K562 (cell line): Measurements from ENCODE around the gene KRTAP3-3. TPM values are rescaled to one million over a fixed set of nuclear protein-coding genes. Genes with fewer than 3 reads are reported as not detected.

ENCODE experiments used
- ATAC-seq: fragments of 200-7000 bp; cut with Tn5 transposase; 3 replicates; pipeline ENCODE4 v1.9.1; 2020; ENCODE audit warnings: moderate library complexity
- BruUV-seq: library from RNA; stranded (reverse); fragments of 400-500 nt; replicated peaks from 2 replicates; lab custom pipeline; 2021; lab: Mats Ljungman, UMichigan
- CTCF ChIA-PET: fragments of 300-600 bp; formaldehyde crosslinking; extraction: SDS; loops from one replicate; lab custom pipeline; 2021; ENCODE audit warnings: low intra/inter-chr PET ratio; lab: Yijun Ruan, JAX
- POLR2A ChIA-PET: fragments of 300-600, 350-650 bp; sonication (Branson Sonifier 250); formaldehyde crosslinking; extraction: SDS; loops from one replicate; lab custom pipeline; 2021; ENCODE audit warnings: antibody characterized with exemption, inconsistent platforms; lab: Yijun Ruan, JAX
- DNase-seq, 4 experiments: peaks; one replicate each; pipeline versions ENCODE4 v3.0.0 to v3.0.0-alpha.2; 2011 to 2018; ENCODE audit warnings: low spot score in 3 of 4, mixed read lengths in 3 of 4; ENCODE audit errors: extremely low read depth in 1 of 4
- FAIRE-seq: peaks from 2 replicates; lab custom pipeline; 2011; peaks lifted over from hg19 to GRCh38; lab: Jason Lieb, UNC
- H2AFZ ChIP-seq: 2 replicates; pipeline ENCODE4 v1.6.0; 2011; ENCODE audit warnings: low read depth, low read length, control low read depth, inconsistent platforms
- H3K27ac ChIP-seq: fragments of 200-600 bp; 3 replicates; pipeline ENCODE4 v1.8.0; 2011; ENCODE audit warnings: low read depth, mild to moderate bottlenecking, control low read depth, inconsistent platforms, low read length, moderate library complexity, mixed read lengths; ENCODE audit errors: extremely low read depth
- H3K27me3 ChIP-seq, 2 experiments: fragments of 300-600 bp in 1 of 2; 2 replicates in 1 of 2; 3 replicates in 1 of 2; pipeline versions ENCODE4 v1.6.0 to v1.8.0; 2011; ENCODE audit warnings: inconsistent platforms in 2 of 2, low read length in 2 of 2, mild to moderate bottlenecking in 1 of 2, mixed read lengths in 1 of 2, moderate library complexity in 1 of 2; ENCODE audit not compliant: control insufficient read depth in 2 of 2, insufficient read depth in 2 of 2
- H3K36me3 ChIP-seq: fragments of 300-600 bp; 3 replicates; pipeline ENCODE4 v1.8.0; 2011; ENCODE audit warnings: mild to moderate bottlenecking, low read length, inconsistent platforms; ENCODE audit not compliant: control insufficient read depth, insufficient read depth
- H3K4me1 ChIP-seq, 2 experiments: fragments of 200-600 bp in 1 of 2; replicated peaks in 1 of 2; 2 replicates in 1 of 2; 3 replicates in 1 of 2; pipeline versions ENCODE4 v1.5.1 to v1.8.0; 2011; ENCODE audit warnings: inconsistent platforms in 2 of 2, low read length in 2 of 2, mild to moderate bottlenecking in 1 of 2, mixed read lengths in 1 of 2, moderate library complexity in 1 of 2; ENCODE audit not compliant: control insufficient read depth in 2 of 2, insufficient read depth in 2 of 2
- H3K4me2 ChIP-seq: 2 replicates; pipeline ENCODE4 v1.6.1; 2011; ENCODE audit warnings: low read length, control low read depth, inconsistent platforms, mixed read lengths; ENCODE audit not compliant: insufficient read depth
- H3K4me3 ChIP-seq: fragments of 200-600 bp; sonication (generic), shearing (Covaris generic); 2 replicates; pipeline ENCODE4 v1.5.1; 2016; ENCODE audit warnings: control low read depth, inconsistent platforms
- H3K79me2 ChIP-seq: fragments of 200-600 bp; 3 replicates; pipeline ENCODE4 v1.8.0; 2011; ENCODE audit warnings: low read length, inconsistent platforms; ENCODE audit not compliant: control insufficient read depth, insufficient read depth
- H3K9ac ChIP-seq, 2 experiments: 2 replicates each; pipeline versions ENCODE4 v1.6.0 to v1.6.1; 2011; ENCODE audit warnings: low read depth in 2 of 2, low read length in 2 of 2, control low read depth in 1 of 2, inconsistent platforms in 1 of 2, mild to moderate bottlenecking in 1 of 2, mixed read lengths in 1 of 2; ENCODE audit not compliant: insufficient read depth in 1 of 2
- H3K9me1 ChIP-seq: one replicate; pipeline ENCODE4 v1.6.0; 2011; ENCODE audit warnings: inconsistent platforms, mild to moderate bottlenecking, low read length, moderate library complexity; ENCODE audit not compliant: control insufficient read depth, insufficient read depth
- H3K9me3 ChIP-seq: replicated peaks from 2 replicates; pipeline ENCODE4 v1.5.1; 2011; ENCODE audit warnings: low read depth, low read length, inconsistent platforms; ENCODE audit not compliant: control insufficient read depth, insufficient read depth
- H4K20me1 ChIP-seq: replicated peaks from 2 replicates; pipeline ENCODE4 v1.6.1; 2011; ENCODE audit warnings: low read length, inconsistent platforms, mixed read lengths; ENCODE audit not compliant: control insufficient read depth, insufficient read depth
- BCL6 ChIP-seq: fragments of 250-450 bp; sonication (Bioruptor Pico); IDR thresholded peaks from 2 replicates; pipeline ENCODE4 v1.4.0; 2020
- ELF4 ChIP-seq: fragments of 450-650 bp; formaldehyde crosslinking; IDR thresholded peaks from 2 replicates; pipeline ENCODE4 v1.4.0; 2022; ENCODE audit warnings: missing genetic modification characterization
- FUS ChIP-seq: fragments of 200-400 bp; formaldehyde crosslinking; optimal IDR thresholded peaks from 2 replicates; pipeline ENCODE3; 2017; ENCODE audit warnings: low read depth, low read length
- IRF2 ChIP-seq: sonication (generic); formaldehyde crosslinking; IDR thresholded peaks from 2 replicates; pipeline ENCODE4 v1.8.1; 2022; ENCODE audit warnings: mild to moderate bottlenecking, missing genetic modification reagents
- KAT2B ChIP-seq: IDR thresholded peaks from one replicate; pipeline ENCODE4 v1.6.1; 2012; ENCODE audit warnings: low read depth, mild to moderate bottlenecking, control low read depth, inconsistent platforms, low read length, moderate library complexity
- MYNN ChIP-seq, 2 experiments: sonication (generic); formaldehyde crosslinking in 1 of 2; IDR thresholded peaks; 2 replicates each; pipeline versions ENCODE4 v1.5.0 to v1.6.1; 2016 to 2020; ENCODE audit warnings: antibody characterized with exemption in 1 of 2, missing genetic modification reagents in 1 of 2
- SP1 ChIP-seq: sonication (generic); formaldehyde crosslinking; IDR thresholded peaks from 2 replicates; pipeline ENCODE4 v1.8.1; 2022; ENCODE audit warnings: mild to moderate bottlenecking, missing genetic modification reagents
- TARDBP ChIP-seq: fragments of 450-650 bp; IDR thresholded peaks from 2 replicates; pipeline ENCODE4 v1.6.1; 2016
- THRAP3 ChIP-seq: fragments of 450-650 bp; IDR thresholded peaks from 2 replicates; pipeline ENCODE4 v1.6.1; 2016; ENCODE audit warnings: mild to moderate bottlenecking, inconsistent platforms, borderline replicate concordance
- ZC3H8 ChIP-seq: fragments of 450-650 bp; IDR thresholded peaks from 2 replicates; pipeline ENCODE4 v1.6.1; 2017
- ZNF134 ChIP-seq: fragments of 250-450 bp; sonication (Bioruptor Pico); conservative IDR thresholded peaks from 2 replicates; pipeline ENCODE4 v1.4.0; 2020
- ZNF146 ChIP-seq: IDR thresholded peaks from one replicate; pipeline ENCODE4 v1.6.1; 2018; ENCODE audit warnings: missing compliant biosample characterization; ENCODE audit not compliant: unreplicated experiment
- ZNF507 ChIP-seq: conservative IDR thresholded peaks from 2 replicates; pipeline ENCODE4 v1.6.1; 2017; ENCODE audit warnings: missing genetic modification characterization, missing compliant biosample characterization
- ZNF79 ChIP-seq: fragments of 250-450 bp; sonication (Bioruptor Pico); IDR thresholded peaks from 2 replicates; pipeline ENCODE4 v1.4.0; 2020; ENCODE audit warnings: low read depth, mild to moderate bottlenecking, moderate library complexity
- WGBS: fragments of 100-300 bp; shearing (Covaris generic); methylation state at CpG from one replicate; pipeline ENCODE4 v1.1.6; 2016; ENCODE audit warnings: low coverage, mixed read lengths; ENCODE audit not compliant: insufficient coverage; ENCODE audit errors: missing lambda C conversion rate; 5-methylcytosine and 5-hydroxymethylcytosine counted together
- in situ Hi-C: fragments of 300-500 bp; cut with MboI; formaldehyde crosslinking; loops from 4 replicates; pipeline ENCODE4 v1.15.0; 2018; ENCODE audit warnings: inconsistent platforms, mixed read lengths
- intact Hi-C: fragments of 100-400 bp; cut with micrococcal nuclease; formaldehyde crosslinking; loops from 2 replicates; pipeline ENCODE4 v1.14.2; 2022
- polyA plus RNA-seq, 8 experiments: library from polyadenylated mRNA; depleted of rRNA in 4 of 8; stranded (reverse) in 5 of 8; unstranded in 3 of 8; fragments of >200 nt; fragmentation: Nextera tagmentation in 2 of 8; fragmentation: Illumina TruSeq in 1 of 8; extraction: Ambion mirVana in 2 of 8; extraction: Trizol in 1 of 8; gene quantifications; 2 replicates each; pipeline versions ENCODE4 v1.2.1 to v1.2.3, GENCODE V29; 2011 to 2014; ENCODE audit warnings: inconsistent platforms in 1 of 8, missing spikeins in 1 of 8
- total RNA-seq, 7 experiments: library from RNA; depleted of rRNA in 6 of 7; stranded (reverse); fragments of >200 nt in 6 of 7; fragmentation: Illumina TruSeq in 2 of 7; extraction: Trizol in 2 of 7; gene quantifications; 2 replicates each; pipeline versions ENCODE4 v1.2.1 to v1.2.3, GENCODE V29; 2011 to 2021; ENCODE audit warnings: low replicate concordance in 1 of 7
- TF ChIP-seq, protein P1 (sequence below): fragments of 450-650 bp; conservative IDR thresholded peaks from 2 replicates; pipeline ENCODE4 v1.6.1; 2016; ENCODE audit warnings: missing genetic modification characterization, low read depth, mild to moderate bottlenecking, missing compliant biosample characterization, moderate library complexity
- TF ChIP-seq, protein P2 (sequence below), 2 experiments: fragments of 450-650 bp in 1 of 2; sonication (generic) in 1 of 2; formaldehyde crosslinking in 1 of 2; IDR thresholded peaks; 2 replicates each; pipeline versions ENCODE4 v1.7.1 to v1.9.0; 2016 to 2022; ENCODE audit warnings: inconsistent platforms in 1 of 2, mild to moderate bottlenecking in 1 of 2, missing genetic modification reagents in 1 of 2

KRTAP3-3 gene
- total and polyA plus RNA-seq, 9 of the 15 experiments (the other 6 are each of a cell fraction or from before 2014, with no cell fraction given) = not detected

DNA sequence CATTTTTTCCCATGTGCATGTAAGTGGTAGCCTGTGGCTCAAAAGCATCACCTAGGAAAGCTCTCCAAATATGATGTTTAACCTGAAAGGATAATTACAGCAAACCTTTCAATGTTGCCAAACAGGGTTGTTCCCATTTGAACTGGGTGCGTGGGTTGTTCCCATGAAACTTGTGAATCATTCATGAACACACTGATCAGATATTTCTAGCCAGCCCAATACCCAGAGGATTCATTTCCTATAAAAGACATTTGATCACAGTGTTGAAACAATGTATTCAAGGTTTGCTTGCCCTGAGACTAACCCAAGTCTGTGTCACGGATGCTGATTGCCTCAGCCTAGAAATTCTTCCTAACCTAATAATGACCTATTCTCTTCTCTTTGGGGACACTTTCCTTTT, 40.1 kb downstream of the KRTAP3-3 start:
- no peak for DNase-seq
- H3K27ac ChIP-seq = no peak overlapping the region
- no peak overlapping the region for H2AFZ ChIP-seq
- no peaks in the 10 kb centered on the region for H4K20me1 ChIP-seq
- no peak for FAIRE-seq
- intact Hi-C loops = no loop called here
- H3K27me3 ChIP-seq = peaks cover 0 to 11% of the 10 kb centered on the region in 2 experiments; a peak in 2 of 5 replicates
- ChIA-PET CTCF (no interaction called here), POLR2A (no interaction called here)
- no peaks in the 10 kb centered on the region for H3K9me1 ChIP-seq
- in situ Hi-C loops = no loop called here
- H3K4me1 ChIP-seq = no peaks in the 10 kb centered on the region
- H3K9me3 ChIP-seq = no peaks in the 10 kb centered on the region
- no peak overlapping the region for H3K9ac ChIP-seq
- BruUV-seq = no TSS peak
- H3K4me2 ChIP-seq = no peak overlapping the region
- H3K79me2 ChIP-seq = no peaks in the 10 kb centered on the region
- ATAC-seq = no peak
- no peak overlapping the region for H3K4me3 ChIP-seq
- H3K36me3 ChIP-seq = no peaks in the 10 kb centered on the region
- 0% methylated on average over 2 of the region's 2 CpGs for WGBS
- TF ChIP-seq ZNF79 (no peak), MYNN (IDR thresholded peaks at IDR 0.05) (no peak), MYNN (CRISPR knock-in tag; IDR thresholded peaks at IDR 0.05) (no peak), ZNF146 (no peak), FUS (no peak), KAT2B (no peak), THRAP3 (no peak), SP1 (no peak), ZC3H8 (no peak), BCL6 (CRISPR knock-in tag) (no peak), TARDBP (no peak), ZNF507 (tag) (no peak), IRF2 (CRISPR knock-in tag) (no peak), ELF4 (CRISPR knock-in tag) (no peak), ZNF134 (CRISPR knock-in tag) (no peak)
- TF ChIP-seq, protein P1, sequence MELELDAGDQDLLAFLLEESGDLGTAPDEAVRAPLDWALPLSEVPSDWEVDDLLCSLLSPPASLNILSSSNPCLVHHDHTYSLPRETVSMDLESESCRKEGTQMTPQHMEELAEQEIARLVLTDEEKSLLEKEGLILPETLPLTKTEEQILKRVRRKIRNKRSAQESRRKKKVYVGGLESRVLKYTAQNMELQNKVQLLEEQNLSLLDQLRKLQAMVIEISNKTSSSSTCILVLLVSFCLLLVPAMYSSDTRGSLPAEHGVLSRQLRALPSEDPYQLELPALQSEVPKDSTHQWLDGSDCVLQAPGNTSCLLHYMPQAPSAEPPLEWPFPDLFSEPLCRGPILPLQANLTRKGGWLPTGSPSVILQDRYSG (tag) = no peak
- TF ChIP-seq, protein P2, sequence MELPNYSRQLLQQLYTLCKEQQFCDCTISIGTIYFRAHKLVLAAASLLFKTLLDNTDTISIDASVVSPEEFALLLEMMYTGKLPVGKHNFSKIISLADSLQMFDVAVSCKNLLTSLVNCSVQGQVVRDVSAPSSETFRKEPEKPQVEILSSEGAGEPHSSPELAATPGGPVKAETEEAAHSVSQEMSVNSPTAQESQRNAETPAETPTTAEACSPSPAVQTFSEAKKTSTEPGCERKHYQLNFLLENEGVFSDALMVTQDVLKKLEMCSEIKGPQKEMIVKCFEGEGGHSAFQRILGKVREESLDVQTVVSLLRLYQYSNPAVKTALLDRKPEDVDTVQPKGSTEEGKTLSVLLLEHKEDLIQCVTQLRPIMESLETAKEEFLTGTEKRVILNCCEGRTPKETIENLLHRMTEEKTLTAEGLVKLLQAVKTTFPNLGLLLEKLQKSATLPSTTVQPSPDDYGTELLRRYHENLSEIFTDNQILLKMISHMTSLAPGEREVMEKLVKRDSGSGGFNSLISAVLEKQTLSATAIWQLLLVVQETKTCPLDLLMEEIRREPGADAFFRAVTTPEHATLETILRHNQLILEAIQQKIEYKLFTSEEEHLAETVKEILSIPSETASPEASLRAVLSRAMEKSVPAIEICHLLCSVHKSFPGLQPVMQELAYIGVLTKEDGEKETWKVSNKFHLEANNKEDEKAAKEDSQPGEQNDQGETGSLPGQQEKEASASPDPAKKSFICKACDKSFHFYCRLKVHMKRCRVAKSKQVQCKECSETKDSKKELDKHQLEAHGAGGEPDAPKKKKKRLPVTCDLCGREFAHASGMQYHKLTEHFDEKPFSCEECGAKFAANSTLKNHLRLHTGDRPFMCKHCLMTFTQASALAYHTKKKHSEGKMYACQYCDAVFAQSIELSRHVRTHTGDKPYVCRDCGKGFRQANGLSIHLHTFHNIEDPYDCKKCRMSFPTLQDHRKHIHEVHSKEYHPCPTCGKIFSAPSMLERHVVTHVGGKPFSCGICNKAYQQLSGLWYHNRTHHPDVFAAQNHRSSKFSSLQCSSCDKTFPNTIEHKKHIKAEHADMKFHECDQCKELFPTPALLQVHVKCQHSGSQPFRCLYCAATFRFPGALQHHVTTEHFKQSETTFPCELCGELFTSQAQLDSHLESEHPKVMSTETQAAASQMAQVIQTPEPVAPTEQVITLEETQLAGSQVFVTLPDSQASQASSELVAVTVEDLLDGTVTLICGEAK (IDR thresholded peaks at IDR 0.05) = no peak
- TF ChIP-seq, protein P2 (CRISPR knock-in tag; IDR thresholded peaks at IDR 0.05) = no peak
